PC-9 (cell line): Measurements from ENCODE around the gene IGLL5. TPM values are rescaled to one million over a fixed set of nuclear protein-coding genes. Genes with fewer than 3 reads are reported as not detected.
"Not testable (repeated sequence)": the region's sequence is repeated elsewhere in the genome, so short reads cannot be mapped to it uniquely, and the experiment has no call there.

Source experiments
- BruUV-seq: library from RNA; stranded (reverse); fragments of 400-500 nt; replicated peaks from 2 replicates; lab custom pipeline; 2021; lab: Mats Ljungman, UMichigan
- CTCF ChIA-PET: fragments of 300-600 bp; sonication (Branson Sonifier 250); formaldehyde crosslinking; loops from one replicate; lab custom pipeline; 2022; ENCODE audit warnings: antibody characterized with exemption; lab: Charles Lee
- POLR2A ChIA-PET: fragments of 300-600 bp; sonication (Branson Sonifier 250); formaldehyde crosslinking; loops from one replicate; lab custom pipeline; 2022; ENCODE audit warnings: antibody characterized with exemption; ENCODE audit not compliant: unreplicated experiment; lab: Charles Lee
- DNase-seq, 2 experiments: peaks; one replicate each; pipeline versions ENCODE4 v3.0.0 to v3.0.0-alpha.2; 2015 to 2022; ENCODE audit warnings: mixed read lengths in 1 of 2
- H2AFZ ChIP-seq: fragments of 200-600 bp; sonication (generic); 2 replicates; pipeline ENCODE4 v1.8.1; 2017; ENCODE audit warnings: antibody characterized with exemption
- H3F3A ChIP-seq: fragments of 200-600 bp; sonication (generic); 2 replicates; pipeline ENCODE4 v1.8.1; 2017; ENCODE audit warnings: antibody characterized with exemption, mild to moderate bottlenecking, low read depth; ENCODE audit not compliant: insufficient read depth
- H3K27ac ChIP-seq: fragments of 200-600 bp; sonication (generic); 2 replicates; pipeline ENCODE4 v1.6.1; 2016; ENCODE audit warnings: mixed run types
- H3K27me3 ChIP-seq: fragments of 200-600 bp; sonication (generic); 2 replicates; pipeline ENCODE4 v1.6.1; 2016; ENCODE audit warnings: low read depth, mixed run types; ENCODE audit not compliant: insufficient read depth
- H3K36me3 ChIP-seq: fragments of 200-600 bp; sonication (generic); 2 replicates; pipeline ENCODE4 v1.6.1; 2016; ENCODE audit warnings: low read depth, mixed run types
- H3K4me1 ChIP-seq: fragments of 200-600 bp; sonication (generic); replicated peaks from 2 replicates; pipeline ENCODE4 v1.6.1; 2016; ENCODE audit warnings: mixed run types; ENCODE audit not compliant: insufficient read depth
- H3K4me2 ChIP-seq: fragments of 200-600 bp; sonication (generic); 2 replicates; pipeline ENCODE4 v1.6.1; 2017; ENCODE audit warnings: mixed run types
- H3K4me3 ChIP-seq: fragments of 200-600 bp; sonication (generic); 2 replicates; pipeline ENCODE4 v1.6.1; 2016; ENCODE audit warnings: mixed run types
- H3K79me2 ChIP-seq: fragments of 200-600 bp; sonication (generic); 2 replicates; pipeline ENCODE4 v1.6.1; 2017; ENCODE audit warnings: low read depth, mixed run types
- H3K9me2 ChIP-seq: fragments of 200-600 bp; sonication (generic); 2 replicates; pipeline ENCODE4 v1.8.1; 2017; ENCODE audit warnings: mild to moderate bottlenecking; ENCODE audit not compliant: insufficient read depth
- H3K9me3 ChIP-seq: fragments of 200-600 bp; sonication (generic); 2 replicates; pipeline ENCODE4 v1.8.1; 2016; ENCODE audit warnings: low read depth; ENCODE audit not compliant: insufficient read depth
- H4K20me1 ChIP-seq: fragments of 200-600 bp; sonication (generic); 2 replicates; pipeline ENCODE4 v1.8.1; 2017; ENCODE audit not compliant: insufficient read depth
- CTCF ChIP-seq: fragments of 200-600 bp; sonication (generic); conservative IDR thresholded peaks from 2 replicates; pipeline ENCODE4 v1.6.1; 2017; ENCODE audit warnings: mixed run types, antibody characterized with exemption, mild to moderate bottlenecking, moderate library complexity
- EZH2 ChIP-seq: fragments of 200-600 bp; sonication (generic); IDR thresholded peaks from 2 replicates; pipeline ENCODE4 v1.8.0; 2017; ENCODE audit warnings: antibody characterized with exemption, low read depth
- intact Hi-C: fragments of 100-400 bp; cut with micrococcal nuclease; formaldehyde crosslinking; loops from one replicate; pipeline ENCODE4 v1.10.0; 2022; ENCODE audit not compliant: unreplicated experiment
- total RNA-seq: library from RNA; stranded (reverse); gene quantifications from 2 replicates; pipeline ENCODE4 v1.2.3, GENCODE V29; 2021

Gene IGLL5
- total RNA-seq, 1 experiment from 2014 or later = not detected

DNA sequence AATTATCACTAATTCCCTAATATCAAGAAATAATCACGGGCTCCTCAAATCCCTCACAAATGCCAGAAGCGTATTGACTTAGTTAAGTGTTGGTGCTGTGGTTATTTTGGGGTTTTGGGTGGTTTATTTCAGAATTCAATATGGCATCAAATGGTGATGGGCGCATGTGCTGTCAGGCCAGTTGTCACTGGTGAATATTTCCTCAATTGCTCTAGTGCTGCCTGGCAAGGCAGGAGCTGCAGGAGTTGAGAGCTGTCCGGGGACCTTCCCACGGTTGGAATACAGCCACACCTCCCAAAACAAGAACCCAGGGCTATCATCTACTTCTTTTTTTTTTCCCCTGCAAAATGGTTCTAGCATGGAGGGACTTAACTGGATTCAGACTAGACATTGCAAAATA lies 10.3 kb downstream of the IGLL5 start:
- Histone ChIP-seq H4K20me1 (no peaks in the 10 kb centered on the region), H3K36me3 (no peaks in the 10 kb centered on the region), H3F3A (no peaks in the 10 kb centered on the region), H3K4me2 (no peak overlapping the region), H3K4me3 (no peak overlapping the region), H3K4me1 (no peaks in the 10 kb centered on the region), H3K79me2 (no peaks in the 10 kb centered on the region), H2AFZ (no peak overlapping the region), H3K27ac (no peak overlapping the region), H3K9me2 (no peaks in the 10 kb centered on the region), H3K27me3 (peaks cover 68% of the 10 kb centered on the region), H3K9me3 (no peaks in the 10 kb centered on the region)
- BruUV-seq = no TSS peak
- POLR2A ChIA-PET = no interaction called here
- no peak for TF ChIP-seq EZH2
- TF ChIP-seq CTCF = no peak
- intact Hi-C loops = no loop called here
- no peak for DNase-seq
- CTCF ChIA-PET = no interaction called here

DNA sequence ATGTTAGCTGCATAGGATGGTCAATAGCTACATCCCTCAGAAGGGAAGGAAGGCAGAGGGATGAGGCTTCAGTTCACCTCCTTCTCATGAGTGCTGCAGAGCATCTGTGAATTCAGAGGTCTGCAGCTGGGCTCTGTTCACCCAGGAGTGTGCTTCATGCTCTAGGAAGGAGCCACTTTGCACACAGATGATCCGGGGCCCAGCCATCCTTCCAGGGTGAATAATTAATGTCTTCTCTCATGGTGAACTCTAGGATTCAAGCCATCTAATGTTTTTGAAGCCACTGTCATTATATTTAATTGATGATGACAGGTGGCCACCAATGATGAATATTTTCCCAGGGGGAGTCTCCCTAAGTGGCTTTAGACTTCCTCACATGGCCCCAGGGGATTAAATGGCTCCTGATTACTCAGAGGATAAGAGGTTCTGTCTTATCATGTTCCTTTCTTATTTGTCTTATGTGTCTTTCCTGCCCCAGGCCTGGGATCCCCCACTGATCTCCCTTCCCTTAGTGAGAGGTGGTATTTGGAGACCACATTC lies 10.9 kb downstream of the IGLL5 start:
- BruUV-seq, POLR2A ChIA-PET, CTCF ChIA-PET: not testable (repeated sequence)

GRCh38 chr22:22899342-22900080 lies 11.9 kb downstream of the IGLL5 start:
- CTCF ChIA-PET, H3K79me2 ChIP-seq, H3K9me3 ChIP-seq, intact Hi-C loops, H2AFZ ChIP-seq, H3K4me2 ChIP-seq, H3K27ac ChIP-seq, H3K4me1 ChIP-seq, H3K4me3 ChIP-seq, POLR2A ChIA-PET, H4K20me1 ChIP-seq, H3K36me3 ChIP-seq, DNase-seq, H3K9me2 ChIP-seq, BruUV-seq, H3F3A ChIP-seq: not testable (repeated sequence)
- peaks cover 61% of the 10 kb centered on the region for H3K27me3 ChIP-seq

More for the DNA sequence above, 10.9 kb downstream of the IGLL5 start:
- H3K27ac ChIP-seq, H3F3A ChIP-seq, DNase-seq, H2AFZ ChIP-seq, H3K79me2 ChIP-seq, H3K4me1 ChIP-seq, H3K9me2 ChIP-seq, H3K4me3 ChIP-seq, H3K9me3 ChIP-seq, H4K20me1 ChIP-seq, H3K36me3 ChIP-seq, H3K4me2 ChIP-seq, intact Hi-C loops: not testable (repeated sequence)
- peaks cover 68% of the 10 kb centered on the region for H3K27me3 ChIP-seq

- H3K27ac ChIP-seq, H3F3A ChIP-seq, DNase-seq, H3K36me3 ChIP-seq, H2AFZ ChIP-seq, POLR2A ChIA-PET, intact Hi-C loops, H3K9me3 ChIP-seq, BruUV-seq, H3K79me2 ChIP-seq, H3K4me2 ChIP-seq, H3K9me2 ChIP-seq, CTCF ChIA-PET, H3K4me3 ChIP-seq, H3K4me1 ChIP-seq, H4K20me1 ChIP-seq: not testable (repeated sequence)
- peaks cover 54% of the 10 kb centered on the region for H3K27me3 ChIP-seq
Observed at GRCh38 chr22:22900527-22901205, 13.1 kb downstream of the IGLL5 start.
